ENCODE measurements around the gene CARNS1. TPM values are rescaled to one million over a fixed set of nuclear protein-coding genes. Genes with fewer than 3 reads are reported as not detected.
A peak's percentile ranks its signal among the peaks of the same experiment; 100 is the strongest.

CARNS1 gene
- total and polyA plus RNA-seq, 2 of the 13 experiments (the other 11 are each of a cell fraction or from before 2014, with no cell fraction given), result not detected

GRCh38 chr11:67463680-67464410 is 48.4 kb downstream of the CARNS1 start (continued):
- TF ChIP-seq REST (IDR thresholded peaks at IDR 0.05; ENCODE audit: borderline replicate concordance in 1 of 2, low read depth in 1 of 2, low read length in 2 of 2) (no peak), FOXC1 (CRISPR knock-in tag; IDR thresholded peaks at IDR 0.05; ENCODE audit: borderline replicate concordance) (no peak), ZNF468 (CRISPR knock-in tag; IDR thresholded peaks at IDR 0.05) (no peak), ERF (CRISPR knock-in tag; IDR thresholded peaks at IDR 0.05) (no peak), CCAR2 (optimal IDR thresholded peaks at IDR 0.05; ENCODE audit: low read depth, low read length) (no peak), ZNF317 (CRISPR knock-in tag; IDR thresholded peaks at IDR 0.05) (0 out of 2 replicates have a peak, but pooled peaks have one; percentile 4), ZFP62 (CRISPR knock-in tag; IDR thresholded peaks at IDR 0.05) (no peak), NFKB2 (CRISPR knock-in tag; IDR thresholded peaks at IDR 0.05; ENCODE audit: borderline replicate concordance) (no peak; the same call in 1 of the 2 replicates), GFI1 (CRISPR knock-in tag; IDR thresholded peaks at IDR 0.05; ENCODE audit: borderline replicate concordance) (no peak), ZBTB1 (CRISPR knock-in tag; IDR thresholded peaks at IDR 0.05; ENCODE audit: borderline replicate concordance) (no peak), TBP (CRISPR knock-in tag; IDR thresholded peaks at IDR 0.05) (no peak), IRX3 (CRISPR knock-in tag; IDR thresholded peaks at IDR 0.05; ENCODE audit: borderline replicate concordance, low read depth) (no peak), TEAD2 (CRISPR knock-in tag; IDR thresholded peaks at IDR 0.05) (no peak), MXI1 (IDR thresholded peaks at IDR 0.05; ENCODE audit: borderline replicate concordance, low read depth, low read length) (peak; percentile 21; the same call in 1 of the 3 replicates), JDP2 (CRISPR knock-in tag; IDR thresholded peaks at IDR 0.05; ENCODE audit: borderline replicate concordance) (no peak), SUZ12 (IDR thresholded peaks at IDR 0.05; ENCODE audit: low read depth, low read length) (no peak), KAT7 (CRISPR knock-in tag; IDR thresholded peaks at IDR 0.05; ENCODE audit: borderline replicate concordance) (no peak), RBAK (CRISPR knock-in tag; IDR thresholded peaks at IDR 0.05) (no peak), ZNF616 (CRISPR knock-in tag; IDR thresholded peaks at IDR 0.05; ENCODE audit: low read depth) (no peak), TP53 (CRISPR knock-in tag; conservative IDR thresholded peaks at IDR 0.05) (no peak), ZMYM4 (CRISPR knock-in tag; IDR thresholded peaks at IDR 0.05) (no peak)
- TF ChIP-seq, protein P1, sequence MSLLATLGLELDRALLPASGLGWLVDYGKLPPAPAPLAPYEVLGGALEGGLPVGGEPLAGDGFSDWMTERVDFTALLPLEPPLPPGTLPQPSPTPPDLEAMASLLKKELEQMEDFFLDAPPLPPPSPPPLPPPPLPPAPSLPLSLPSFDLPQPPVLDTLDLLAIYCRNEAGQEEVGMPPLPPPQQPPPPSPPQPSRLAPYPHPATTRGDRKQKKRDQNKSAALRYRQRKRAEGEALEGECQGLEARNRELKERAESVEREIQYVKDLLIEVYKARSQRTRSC (CRISPR knock-in tag; IDR thresholded peaks at IDR 0.05; ENCODE audit: low read depth), result no peak
- TF ChIP-seq, protein P2, sequence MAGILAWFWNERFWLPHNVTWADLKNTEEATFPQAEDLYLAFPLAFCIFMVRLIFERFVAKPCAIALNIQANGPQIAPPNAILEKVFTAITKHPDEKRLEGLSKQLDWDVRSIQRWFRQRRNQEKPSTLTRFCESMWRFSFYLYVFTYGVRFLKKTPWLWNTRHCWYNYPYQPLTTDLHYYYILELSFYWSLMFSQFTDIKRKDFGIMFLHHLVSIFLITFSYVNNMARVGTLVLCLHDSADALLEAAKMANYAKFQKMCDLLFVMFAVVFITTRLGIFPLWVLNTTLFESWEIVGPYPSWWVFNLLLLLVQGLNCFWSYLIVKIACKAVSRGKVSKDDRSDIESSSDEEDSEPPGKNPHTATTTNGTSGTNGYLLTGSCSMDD (CRISPR knock-in tag; IDR thresholded peaks at IDR 0.05), result no peak
- TF ChIP-seq, protein P3, sequence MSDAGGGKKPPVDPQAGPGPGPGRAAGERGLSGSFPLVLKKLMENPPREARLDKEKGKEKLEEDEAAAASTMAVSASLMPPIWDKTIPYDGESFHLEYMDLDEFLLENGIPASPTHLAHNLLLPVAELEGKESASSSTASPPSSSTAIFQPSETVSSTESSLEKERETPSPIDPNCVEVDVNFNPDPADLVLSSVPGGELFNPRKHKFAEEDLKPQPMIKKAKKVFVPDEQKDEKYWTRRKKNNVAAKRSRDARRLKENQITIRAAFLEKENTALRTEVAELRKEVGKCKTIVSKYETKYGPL (CRISPR knock-in tag; IDR thresholded peaks at IDR 0.05), result no peak
- TF ChIP-seq, protein P4, sequence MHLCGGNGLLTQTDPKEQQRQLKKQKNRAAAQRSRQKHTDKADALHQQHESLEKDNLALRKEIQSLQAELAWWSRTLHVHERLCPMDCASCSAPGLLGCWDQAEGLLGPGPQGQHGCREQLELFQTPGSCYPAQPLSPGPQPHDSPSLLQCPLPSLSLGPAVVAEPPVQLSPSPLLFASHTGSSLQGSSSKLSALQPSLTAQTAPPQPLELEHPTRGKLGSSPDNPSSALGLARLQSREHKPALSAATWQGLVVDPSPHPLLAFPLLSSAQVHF (CRISPR knock-in tag; IDR thresholded peaks at IDR 0.05), result no peak
